ENCODE data around the gene PIN1.
A peak's percentile ranks its signal among the peaks of the same experiment; 100 is the strongest.

The PIN1 gene

GRCh38 chr19:9883764-9884163 lies 48.6 kb downstream of the PIN1 start:
- TF ChIP-seq ZFX (IDR thresholded peaks at IDR 0.05; ENCODE audit: borderline replicate concordance) (no peak), CTCF (IDR thresholded peaks at IDR 0.05) (no peak)
- H3K27ac ChIP-seq, result no peak overlapping the region

- TF ChIP-seq CTCF (IDR thresholded peaks at IDR 0.05) (peak; percentile 16; the same call in 1 of the 2 replicates), ZFX (IDR thresholded peaks at IDR 0.05; ENCODE audit: borderline replicate concordance) (no peak)
Observed at GRCh38 chr19:9885077-9885552, 50.0 kb downstream of the PIN1 start.

GRCh38 chr19:9891609-9892373 lies 56.7 kb downstream of the PIN1 start:
- TF ChIP-seq ZFX (IDR thresholded peaks at IDR 0.05; ENCODE audit: borderline replicate concordance) (no peak), CTCF (IDR thresholded peaks at IDR 0.05) (no peak)
- no peak overlapping the region for H3K27ac ChIP-seq

More at GRCh38 chr19:9885077-9885552, 50.0 kb downstream of the PIN1 start:
- H3K27ac ChIP-seq, result no peak overlapping the region

Data from 22Rv1 (cell line).